ENCODE results near the gene OR2J3. TPM values are rescaled to one million over a fixed set of nuclear protein-coding genes. Genes with fewer than 3 reads are reported as not detected.

The OR2J3 gene
- total RNA-seq, 1 experiment from 2014 or later: not detected

DNA sequence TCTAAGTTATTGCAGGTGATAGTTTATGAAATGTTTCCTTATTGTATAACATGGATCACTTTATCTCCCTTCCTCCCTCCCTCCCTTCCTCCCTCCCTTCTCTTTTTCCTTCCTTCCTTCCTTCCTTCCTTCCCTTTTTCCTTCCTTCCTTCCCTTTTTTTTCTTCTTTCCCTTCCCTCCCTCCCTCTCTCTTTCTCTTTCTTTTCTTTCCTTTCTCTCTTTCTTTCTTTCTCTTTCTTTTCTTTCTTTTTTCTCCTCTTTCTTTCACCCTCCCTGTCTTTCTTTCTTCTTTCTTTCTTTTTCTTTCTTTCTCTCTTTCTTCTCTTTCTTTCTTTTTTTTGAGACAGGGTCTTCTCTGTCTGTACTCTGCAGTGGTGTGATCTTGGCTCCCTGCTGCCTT, 26.5 kb upstream of the OR2J3 start:
- CTCF ChIA-PET: no interaction called here
- intact Hi-C loops (cut with micrococcal nuclease; ENCODE audit: unreplicated experiment): no loop called here

DNA sequence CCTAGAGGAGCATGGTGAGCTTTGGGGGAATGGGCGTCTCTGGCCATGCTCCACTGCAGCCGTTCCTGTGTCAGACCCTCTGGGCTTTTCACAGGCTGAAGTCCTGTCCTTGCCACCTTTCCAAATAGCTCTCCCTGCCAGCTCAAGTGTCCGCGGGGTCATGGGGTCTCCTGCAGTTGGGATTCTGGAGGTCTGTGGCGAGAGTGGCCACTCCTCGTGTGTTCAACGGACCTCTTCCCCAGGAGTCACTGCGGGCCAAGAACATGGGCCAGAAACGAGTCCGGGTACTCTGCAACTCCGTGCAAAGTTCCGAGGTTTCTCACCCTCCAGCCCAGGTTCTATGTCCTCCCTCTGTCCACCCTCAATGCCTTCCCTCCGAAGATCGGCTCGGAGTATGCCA, 25.4 kb upstream of the OR2J3 start:
- Histone ChIP-seq H3K27ac (ENCODE audit: low read depth, low read length, poor library complexity, severe bottlenecking) (no peak overlapping the region), H3K36me3 (ENCODE audit: insufficient read depth, low read length, poor library complexity, severe bottlenecking) (no peaks in the 10 kb centered on the region), H3K9me3 (ENCODE audit: low read depth, low read length, poor library complexity, severe bottlenecking) (no peaks in the 10 kb centered on the region), H3K4me3 (ENCODE audit: low read depth, low read length, poor library complexity, severe bottlenecking) (no peak overlapping the region), H3K27me3 (replicated peaks; ENCODE audit: insufficient read depth, low read depth, low read length, poor library complexity) (peaks cover 3% of the 10 kb centered on the region), H3K4me1 (ENCODE audit: insufficient read depth, low read length, poor library complexity, severe bottlenecking) (no peaks in the 10 kb centered on the region)
- no TSS peak for BruUV-seq (replicated peaks)
- DNase-seq (ENCODE audit: low spot score): no peak
- ChIA-PET CTCF (no interaction called here), POLR2A (ENCODE audit: low non-redundant PET) (no interaction called here)
- intact Hi-C loops (cut with micrococcal nuclease; ENCODE audit: unreplicated experiment): no loop called here
- TF ChIP-seq, protein P1, sequence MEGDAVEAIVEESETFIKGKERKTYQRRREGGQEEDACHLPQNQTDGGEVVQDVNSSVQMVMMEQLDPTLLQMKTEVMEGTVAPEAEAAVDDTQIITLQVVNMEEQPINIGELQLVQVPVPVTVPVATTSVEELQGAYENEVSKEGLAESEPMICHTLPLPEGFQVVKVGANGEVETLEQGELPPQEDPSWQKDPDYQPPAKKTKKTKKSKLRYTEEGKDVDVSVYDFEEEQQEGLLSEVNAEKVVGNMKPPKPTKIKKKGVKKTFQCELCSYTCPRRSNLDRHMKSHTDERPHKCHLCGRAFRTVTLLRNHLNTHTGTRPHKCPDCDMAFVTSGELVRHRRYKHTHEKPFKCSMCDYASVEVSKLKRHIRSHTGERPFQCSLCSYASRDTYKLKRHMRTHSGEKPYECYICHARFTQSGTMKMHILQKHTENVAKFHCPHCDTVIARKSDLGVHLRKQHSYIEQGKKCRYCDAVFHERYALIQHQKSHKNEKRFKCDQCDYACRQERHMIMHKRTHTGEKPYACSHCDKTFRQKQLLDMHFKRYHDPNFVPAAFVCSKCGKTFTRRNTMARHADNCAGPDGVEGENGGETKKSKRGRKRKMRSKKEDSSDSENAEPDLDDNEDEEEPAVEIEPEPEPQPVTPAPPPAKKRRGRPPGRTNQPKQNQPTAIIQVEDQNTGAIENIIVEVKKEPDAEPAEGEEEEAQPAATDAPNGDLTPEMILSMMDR (conservative IDR thresholded peaks at IDR 0.05; ENCODE audit: low read depth, low read length): no peak
- TF ChIP-seq EZH2 (IDR thresholded peaks at IDR 0.05; ENCODE audit: borderline replicate concordance, low read depth, low read length, poor library complexity, severe bottlenecking): no peak

More for the DNA sequence above, 26.5 kb upstream of the OR2J3 start:
- no peaks in the 10 kb centered on the region for H3K4me1 ChIP-seq (ENCODE audit: insufficient read depth, low read length, poor library complexity, severe bottlenecking)
- POLR2A ChIA-PET (ENCODE audit: low non-redundant PET): no interaction called here
- H3K27me3 ChIP-seq (replicated peaks; ENCODE audit: insufficient read depth, low read depth, low read length, poor library complexity): peaks cover 3% of the 10 kb centered on the region
- H3K9me3 ChIP-seq (ENCODE audit: low read depth, low read length, poor library complexity, severe bottlenecking): no peaks in the 10 kb centered on the region
- no peak for DNase-seq (ENCODE audit: low spot score)
- no TSS peak for BruUV-seq (replicated peaks)
- TF ChIP-seq EZH2 (IDR thresholded peaks at IDR 0.05; ENCODE audit: borderline replicate concordance, low read depth, low read length, poor library complexity, severe bottlenecking): no peak
- TF ChIP-seq, protein P1 (conservative IDR thresholded peaks at IDR 0.05; ENCODE audit: low read depth, low read length): no peak
- H3K4me3 ChIP-seq (ENCODE audit: low read depth, low read length, poor library complexity, severe bottlenecking): no peak overlapping the region
- no peak overlapping the region for H3K27ac ChIP-seq (ENCODE audit: low read depth, low read length, poor library complexity, severe bottlenecking)
- no peaks in the 10 kb centered on the region for H3K36me3 ChIP-seq (ENCODE audit: insufficient read depth, low read length, poor library complexity, severe bottlenecking)

DNA sequence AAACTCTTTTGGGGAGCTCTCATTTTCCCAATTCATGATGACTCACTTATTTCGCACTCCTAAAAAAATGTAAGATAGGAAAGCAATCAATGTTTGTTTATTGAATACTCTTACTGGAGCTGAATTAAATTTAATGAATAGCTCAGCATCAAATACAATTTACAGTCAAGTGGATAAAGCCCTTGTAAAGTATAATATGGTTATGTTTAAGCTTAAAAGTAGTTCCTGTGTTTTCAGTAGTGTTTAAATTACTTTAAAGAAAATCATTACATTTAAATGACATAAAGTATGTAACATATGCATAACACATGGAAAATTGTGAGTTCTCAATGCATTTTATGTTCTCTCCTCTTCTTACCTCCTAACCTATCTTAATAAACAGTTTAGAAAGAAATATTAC, 20.6 kb upstream of the OR2J3 start, which contains the start of gene OR2B3:
Gene OR2B3, minus strand, starts transcription at position 101 of the 400 bp plus-strand sequence. Its CDS starts 65 bp downstream, at position 36.
- H3K9me3 ChIP-seq (ENCODE audit: low read depth, low read length, poor library complexity, severe bottlenecking): no peaks in the 10 kb centered on the region
- no peaks in the 10 kb centered on the region for H3K4me1 ChIP-seq (ENCODE audit: insufficient read depth, low read length, poor library complexity, severe bottlenecking)
- H3K36me3 ChIP-seq (ENCODE audit: insufficient read depth, low read length, poor library complexity, severe bottlenecking): no peaks in the 10 kb centered on the region
- intact Hi-C loops (cut with micrococcal nuclease; ENCODE audit: unreplicated experiment): no loop called here
- TF ChIP-seq, protein P1 (conservative IDR thresholded peaks at IDR 0.05; ENCODE audit: low read depth, low read length): no peak
- TF ChIP-seq EZH2 (IDR thresholded peaks at IDR 0.05; ENCODE audit: borderline replicate concordance, low read depth, low read length, poor library complexity, severe bottlenecking): no peak
- no peak within 1 kb of the TSS for H3K27ac ChIP-seq (ENCODE audit: low read depth, low read length, poor library complexity, severe bottlenecking)
- BruUV-seq (replicated peaks): no TSS peak
- peaks cover 18% of the 10 kb centered on the region for H3K27me3 ChIP-seq (replicated peaks; ENCODE audit: insufficient read depth, low read depth, low read length, poor library complexity)
- DNase-seq (ENCODE audit: low spot score): no peak
- POLR2A ChIA-PET (ENCODE audit: low non-redundant PET): no interaction called here
- no peak within 1 kb of the TSS for H3K4me3 ChIP-seq (ENCODE audit: low read depth, low read length, poor library complexity, severe bottlenecking)
- CTCF ChIA-PET: no interaction called here

Data from A673 (cell line).